ENCODE measurements around the gene PRKAG2.

The PRKAG2 gene

GRCh38 chr7:151740081-151740851, 136.6 kb downstream of the PRKAG2 start:
- peaks cover 28% of the 10 kb centered on the region for H3K4me1 ChIP-seq (ENCODE audit: control insufficient read depth, insufficient read depth, low read length)

GRCh38 chr7:151738925-151739324, 138.0 kb downstream of the PRKAG2 start:
- H3K4me1 ChIP-seq (ENCODE audit: control insufficient read depth, insufficient read depth, low read length): peaks cover 28% of the 10 kb centered on the region

More at GRCh38 chr7:151740081-151740851, 136.6 kb downstream of the PRKAG2 start:
- Histone ChIP-seq H3K27ac (ENCODE audit: low read length) (no peak overlapping the region), H3K4me3 (ENCODE audit: low read length in 2 of 2) (no peak overlapping the region), H3K9me3 (ENCODE audit: control insufficient read depth in 2 of 2, low read length in 2 of 2) (no peaks in the 10 kb centered on the region), H3K36me3 (ENCODE audit: control insufficient read depth in 2 of 2, insufficient read depth in 2 of 2, low read length in 2 of 2) (no peaks in the 10 kb centered on the region), H3K27me3 (ENCODE audit: control insufficient read depth in 1 of 2, insufficient read depth in 2 of 2, low read length in 2 of 2) (no peaks in the 10 kb centered on the region), H3K9ac (ENCODE audit: low read length in 2 of 2) (no peak overlapping the region)

GRCh38 chr7:151736403-151736909, 140.5 kb downstream of the PRKAG2 start:
- Histone ChIP-seq H3K4me3 (ENCODE audit: low read length in 2 of 2) (peak overlapping the region; percentile 64 to 81), H3K27me3 (ENCODE audit: control insufficient read depth in 1 of 2, insufficient read depth in 2 of 2, low read length in 2 of 2) (no peaks in the 10 kb centered on the region), H3K27ac (ENCODE audit: low read length) (peak overlapping the region; percentile 60), H3K9me3 (ENCODE audit: control insufficient read depth in 2 of 2, low read length in 2 of 2) (no peaks in the 10 kb centered on the region), H3K9ac (ENCODE audit: low read length in 2 of 2) (peak overlapping the region; percentile 51 to 72), H3K4me1 (ENCODE audit: control insufficient read depth, insufficient read depth, low read length) (peaks cover 22% of the 10 kb centered on the region), H3K36me3 (ENCODE audit: control insufficient read depth in 2 of 2, insufficient read depth in 2 of 2, low read length in 2 of 2) (no peaks in the 10 kb centered on the region)

More at GRCh38 chr7:151738925-151739324, 138.0 kb downstream of the PRKAG2 start:
- Histone ChIP-seq H3K36me3 (ENCODE audit: control insufficient read depth in 2 of 2, insufficient read depth in 2 of 2, low read length in 2 of 2) (no peaks in the 10 kb centered on the region), H3K4me3 (ENCODE audit: low read length in 2 of 2) (no peak overlapping the region), H3K9ac (ENCODE audit: low read length in 2 of 2) (no peak overlapping the region), H3K27me3 (ENCODE audit: control insufficient read depth in 1 of 2, insufficient read depth in 2 of 2, low read length in 2 of 2) (no peaks in the 10 kb centered on the region), H3K9me3 (ENCODE audit: control insufficient read depth in 2 of 2, low read length in 2 of 2) (no peaks in the 10 kb centered on the region), H3K27ac (ENCODE audit: low read length) (no peak overlapping the region)

- peaks cover 0 to 2% of the 10 kb centered on the region in 2 donors for H3K36me3 ChIP-seq (ENCODE audit: control insufficient read depth in 2 of 2, insufficient read depth in 2 of 2, low read length in 2 of 2)
- peak overlapping the region; percentile 64 to 81 for H3K4me3 ChIP-seq (ENCODE audit: low read length in 2 of 2)
- H3K27me3 ChIP-seq (ENCODE audit: control insufficient read depth in 1 of 2, insufficient read depth in 2 of 2, low read length in 2 of 2): no peaks in the 10 kb centered on the region
- H3K9ac ChIP-seq (ENCODE audit: low read length in 2 of 2): peak overlapping the region; percentile 71 to 72
- peak overlapping the region; percentile 60 for H3K27ac ChIP-seq (ENCODE audit: low read length)
- no peaks in the 10 kb centered on the region for H3K9me3 ChIP-seq (ENCODE audit: control insufficient read depth in 2 of 2, low read length in 2 of 2)
- H3K4me1 ChIP-seq (ENCODE audit: control insufficient read depth, insufficient read depth, low read length): peaks cover 22% of the 10 kb centered on the region
Measured at GRCh38 chr7:151735851-151736402, 141.0 kb downstream of the PRKAG2 start.

GRCh38 chr7:151735186-151735850, 141.6 kb downstream of the PRKAG2 start:
- H3K27ac ChIP-seq (ENCODE audit: low read length): peak overlapping the region; percentile 60
- H3K4me1 ChIP-seq (ENCODE audit: control insufficient read depth, insufficient read depth, low read length): peaks cover 22% of the 10 kb centered on the region
- peak overlapping the region; percentile 64 to 81 for H3K4me3 ChIP-seq (ENCODE audit: low read length in 2 of 2)
- no peaks in the 10 kb centered on the region for H3K27me3 ChIP-seq (ENCODE audit: control insufficient read depth in 1 of 2, insufficient read depth in 2 of 2, low read length in 2 of 2)
- no peaks in the 10 kb centered on the region for H3K9me3 ChIP-seq (ENCODE audit: control insufficient read depth in 2 of 2, low read length in 2 of 2)
- H3K9ac ChIP-seq (ENCODE audit: low read length in 2 of 2): peak overlapping the region; percentile 71 to 72
- H3K36me3 ChIP-seq (ENCODE audit: control insufficient read depth in 2 of 2, insufficient read depth in 2 of 2, low read length in 2 of 2): peaks cover 0 to 4% of the 10 kb centered on the region in 2 donors

GRCh38 chr7:151732834-151733592, 143.9 kb downstream of the PRKAG2 start:
- no peak overlapping the region for H3K4me3 ChIP-seq (ENCODE audit: low read length in 2 of 2)
- peaks cover 26% of the 10 kb centered on the region for H3K4me1 ChIP-seq (ENCODE audit: control insufficient read depth, insufficient read depth, low read length)
- no peak overlapping the region for H3K9ac ChIP-seq (ENCODE audit: low read length in 2 of 2)
- H3K36me3 ChIP-seq (ENCODE audit: control insufficient read depth in 2 of 2, insufficient read depth in 2 of 2, low read length in 2 of 2): peaks cover 0 to 4% of the 10 kb centered on the region in 2 donors
- no peak overlapping the region for H3K27ac ChIP-seq (ENCODE audit: low read length)
- H3K9me3 ChIP-seq (ENCODE audit: control insufficient read depth in 2 of 2, low read length in 2 of 2): no peaks in the 10 kb centered on the region
- H3K27me3 ChIP-seq (ENCODE audit: control insufficient read depth in 1 of 2, insufficient read depth in 2 of 2, low read length in 2 of 2): no peaks in the 10 kb centered on the region

GRCh38 chr7:151732292-151732691, 144.6 kb downstream of the PRKAG2 start:
- Histone ChIP-seq H3K4me3 (ENCODE audit: low read length in 2 of 2) (no peak overlapping the region), H3K36me3 (ENCODE audit: control insufficient read depth in 2 of 2, insufficient read depth in 2 of 2, low read length in 2 of 2) (peaks cover 0 to 4% of the 10 kb centered on the region in 2 donors), H3K9me3 (ENCODE audit: control insufficient read depth in 2 of 2, low read length in 2 of 2) (no peaks in the 10 kb centered on the region), H3K27me3 (ENCODE audit: control insufficient read depth in 1 of 2, insufficient read depth in 2 of 2, low read length in 2 of 2) (no peaks in the 10 kb centered on the region), H3K27ac (ENCODE audit: low read length) (no peak overlapping the region), H3K9ac (ENCODE audit: low read length in 2 of 2) (no peak overlapping the region), H3K4me1 (ENCODE audit: control insufficient read depth, insufficient read depth, low read length) (peaks cover 33% of the 10 kb centered on the region)

GRCh38 chr7:151731022-151731441, 145.9 kb downstream of the PRKAG2 start:
- Histone ChIP-seq H3K9ac (ENCODE audit: low read length in 2 of 2) (no peak overlapping the region), H3K9me3 (ENCODE audit: control insufficient read depth in 2 of 2, low read length in 2 of 2) (no peaks in the 10 kb centered on the region), H3K27ac (ENCODE audit: low read length) (no peak overlapping the region), H3K4me1 (ENCODE audit: control insufficient read depth, insufficient read depth, low read length) (peaks cover 32% of the 10 kb centered on the region), H3K4me3 (ENCODE audit: low read length in 2 of 2) (no peak overlapping the region), H3K27me3 (ENCODE audit: control insufficient read depth in 1 of 2, insufficient read depth in 2 of 2, low read length in 2 of 2) (no peaks in the 10 kb centered on the region), H3K36me3 (ENCODE audit: control insufficient read depth in 2 of 2, insufficient read depth in 2 of 2, low read length in 2 of 2) (peaks cover 0 to 4% of the 10 kb centered on the region in 2 donors)

- H3K36me3 ChIP-seq (ENCODE audit: control insufficient read depth in 2 of 2, insufficient read depth in 2 of 2, low read length in 2 of 2): peaks cover 0 to 4% of the 10 kb centered on the region in 2 donors
- no peak overlapping the region for H3K4me3 ChIP-seq (ENCODE audit: low read length in 2 of 2)
- H3K9ac ChIP-seq (ENCODE audit: low read length in 2 of 2): no peak overlapping the region
- peaks cover 32% of the 10 kb centered on the region for H3K4me1 ChIP-seq (ENCODE audit: control insufficient read depth, insufficient read depth, low read length)
- no peaks in the 10 kb centered on the region for H3K9me3 ChIP-seq (ENCODE audit: control insufficient read depth in 2 of 2, low read length in 2 of 2)
- H3K27me3 ChIP-seq (ENCODE audit: control insufficient read depth in 1 of 2, insufficient read depth in 2 of 2, low read length in 2 of 2): no peaks in the 10 kb centered on the region
- no peak overlapping the region for H3K27ac ChIP-seq (ENCODE audit: low read length)
Measured at GRCh38 chr7:151730591-151730990, 146.3 kb downstream of the PRKAG2 start.

GRCh38 chr7:151729521-151729921, 147.4 kb downstream of the PRKAG2 start:
- H3K4me3 ChIP-seq (ENCODE audit: low read length in 2 of 2): no peak overlapping the region
- H3K27ac ChIP-seq (ENCODE audit: low read length): no peak overlapping the region
- no peaks in the 10 kb centered on the region for H3K9me3 ChIP-seq (ENCODE audit: control insufficient read depth in 2 of 2, low read length in 2 of 2)
- H3K4me1 ChIP-seq (ENCODE audit: control insufficient read depth, insufficient read depth, low read length): peaks cover 33% of the 10 kb centered on the region
- H3K27me3 ChIP-seq (ENCODE audit: control insufficient read depth in 1 of 2, insufficient read depth in 2 of 2, low read length in 2 of 2): no peaks in the 10 kb centered on the region
- peaks cover 0 to 4% of the 10 kb centered on the region in 2 donors for H3K36me3 ChIP-seq (ENCODE audit: control insufficient read depth in 2 of 2, insufficient read depth in 2 of 2, low read length in 2 of 2)
- no peak overlapping the region for H3K9ac ChIP-seq (ENCODE audit: low read length in 2 of 2)

Measured in stomach smooth muscle (tissue), 2 donors.